OCI-LY1 (cell line): ENCODE results near the gene CFAP221.

Experiments
- EZH2 ChIP-seq: fragments of 200-600 bp; sonication (generic), shearing (Covaris generic); IDR thresholded peaks from 2 replicates; pipeline ENCODE4 v1.8.0; 2017; ENCODE audit warnings: borderline replicate concordance, mixed run types, mild to moderate bottlenecking, antibody characterized with exemption, low read length, moderate library complexity, mixed read lengths
- TF ChIP-seq, protein P1 (sequence below): fragments of 200-600 bp; sonication (generic), shearing (Covaris generic); IDR thresholded peaks from 2 replicates; pipeline ENCODE4 v1.5.1; 2017; ENCODE audit warnings: mild to moderate bottlenecking, antibody characterized with exemption, low read length, moderate library complexity, mixed read lengths

DNA sequence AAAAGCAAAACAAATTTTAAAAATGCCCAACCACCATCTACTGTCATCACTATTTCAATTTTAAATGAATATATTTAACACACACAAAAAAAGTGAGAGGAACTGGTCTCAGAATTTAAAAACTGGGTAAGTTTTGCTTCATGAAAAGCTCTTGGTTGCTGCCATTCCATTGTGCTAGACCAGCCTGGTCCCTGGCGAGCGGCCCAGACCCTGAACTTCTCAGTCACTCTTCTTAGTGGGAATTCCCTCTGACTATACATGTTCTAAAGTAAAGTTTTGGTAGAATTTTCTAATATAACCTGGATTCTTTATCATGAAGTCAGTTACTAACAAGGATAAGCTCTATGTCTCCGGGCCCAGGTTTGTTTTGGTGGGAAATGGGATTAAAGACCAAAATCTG, 99.9 kb downstream of the CFAP221 start:
- TF ChIP-seq, protein P1, sequence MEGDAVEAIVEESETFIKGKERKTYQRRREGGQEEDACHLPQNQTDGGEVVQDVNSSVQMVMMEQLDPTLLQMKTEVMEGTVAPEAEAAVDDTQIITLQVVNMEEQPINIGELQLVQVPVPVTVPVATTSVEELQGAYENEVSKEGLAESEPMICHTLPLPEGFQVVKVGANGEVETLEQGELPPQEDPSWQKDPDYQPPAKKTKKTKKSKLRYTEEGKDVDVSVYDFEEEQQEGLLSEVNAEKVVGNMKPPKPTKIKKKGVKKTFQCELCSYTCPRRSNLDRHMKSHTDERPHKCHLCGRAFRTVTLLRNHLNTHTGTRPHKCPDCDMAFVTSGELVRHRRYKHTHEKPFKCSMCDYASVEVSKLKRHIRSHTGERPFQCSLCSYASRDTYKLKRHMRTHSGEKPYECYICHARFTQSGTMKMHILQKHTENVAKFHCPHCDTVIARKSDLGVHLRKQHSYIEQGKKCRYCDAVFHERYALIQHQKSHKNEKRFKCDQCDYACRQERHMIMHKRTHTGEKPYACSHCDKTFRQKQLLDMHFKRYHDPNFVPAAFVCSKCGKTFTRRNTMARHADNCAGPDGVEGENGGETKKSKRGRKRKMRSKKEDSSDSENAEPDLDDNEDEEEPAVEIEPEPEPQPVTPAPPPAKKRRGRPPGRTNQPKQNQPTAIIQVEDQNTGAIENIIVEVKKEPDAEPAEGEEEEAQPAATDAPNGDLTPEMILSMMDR, result no peak
- TF ChIP-seq EZH2, result no peak
